HEK293 (cell line): ENCODE measurements around the gene ELOVL6.

Source experiments
- CTCF ChIP-seq: fragments of 450-650 bp; formaldehyde crosslinking; IDR thresholded peaks from 2 replicates; pipeline ENCODE4 v1.5.1; 2016; ENCODE audit warnings: missing biosample characterization, missing genetic modification characterization
- SP3 ChIP-seq: fragments of 450-650 bp; formaldehyde crosslinking; IDR thresholded peaks from 2 replicates; pipeline ENCODE4 v1.5.1; 2016; ENCODE audit warnings: missing biosample characterization, missing genetic modification characterization
- YY1 ChIP-seq: fragments of 450-650 bp; formaldehyde crosslinking; IDR thresholded peaks from 2 replicates; pipeline ENCODE4 v1.5.1; 2018; ENCODE audit warnings: missing biosample characterization, missing genetic modification characterization
- ZBTB26 ChIP-seq: fragments of 450-650 bp; formaldehyde crosslinking; optimal IDR thresholded peaks from 2 replicates; pipeline ENCODE3; 2016; ENCODE audit warnings: missing biosample characterization, mild to moderate bottlenecking, missing genetic modification characterization
- ZFP37 ChIP-seq: fragments of 450-650 bp; formaldehyde crosslinking; IDR thresholded peaks from 2 replicates; pipeline ENCODE4 v1.5.1; 2016; ENCODE audit warnings: missing biosample characterization, missing genetic modification characterization
- ZFP41 ChIP-seq: fragments of 450-650 bp; formaldehyde crosslinking; IDR thresholded peaks from 2 replicates; pipeline ENCODE4 v1.5.1; 2016; ENCODE audit warnings: missing biosample characterization, missing genetic modification characterization, borderline replicate concordance
- ZNF114 ChIP-seq: fragments of 450-650 bp; formaldehyde crosslinking; IDR thresholded peaks from 2 replicates; pipeline ENCODE4 v1.5.0; 2017; ENCODE audit warnings: missing biosample characterization, missing genetic modification characterization
- ZNF174 ChIP-seq: fragments of 450-650 bp; formaldehyde crosslinking; IDR thresholded peaks from 2 replicates; pipeline ENCODE4 v1.5.0; 2017; ENCODE audit warnings: missing biosample characterization, mild to moderate bottlenecking, missing genetic modification characterization
- ZNF184 ChIP-seq: fragments of 450-650 bp; IDR thresholded peaks from 2 replicates; pipeline ENCODE4 v1.5.1; 2018; ENCODE audit warnings: missing biosample characterization, mild to moderate bottlenecking, missing genetic modification characterization
- ZNF239 ChIP-seq: fragments of 450-650 bp; formaldehyde crosslinking; IDR thresholded peaks from 2 replicates; pipeline ENCODE4 v1.5.1; 2016; ENCODE audit warnings: missing biosample characterization, missing genetic modification characterization
- ZNF624 ChIP-seq: fragments of 450-650 bp; formaldehyde crosslinking; IDR thresholded peaks from 2 replicates; pipeline ENCODE4 v1.5.1; 2017; ENCODE audit warnings: missing biosample characterization, missing genetic modification characterization
- ZSCAN16 ChIP-seq: fragments of 450-650 bp; formaldehyde crosslinking; IDR thresholded peaks from 2 replicates; pipeline ENCODE4 v1.5.1; 2016; ENCODE audit warnings: missing biosample characterization, missing genetic modification characterization

- TF ChIP-seq CTCF (no peak), ZSCAN16 (no peak), ZNF239 (tag by site-specific recombination) (no peak), YY1 (tag by site-specific recombination) (no peak), ZNF624 (tag by site-specific recombination) (no peak), ZNF184 (tag by site-specific recombination) (no peak), SP3 (tag by site-specific recombination) (no peak), ZFP41 (tag by site-specific recombination) (no peak), ZNF174 (tag by site-specific recombination) (no peak), ZNF114 (no peak), ZBTB26 (tag by site-specific recombination) (no peak), ZFP37 (tag by site-specific recombination) (no peak)
These were observed 143.2 kb downstream of the ELOVL6 start for GRCh38 chr4:110055158-110055768.
